Gastrocnemius medialis (tissue), 4 donors: ENCODE measurements around the gene RPS18.

Source experiments
- POLR2A ChIP-seq, 2 donors: fragments of 450-650 bp; IDR thresholded peaks; one replicate each; pipeline ENCODE4 v1.6.1; 2017; ENCODE audit warnings: antibody characterized with exemption in 2 of 2, mild to moderate bottlenecking in 2 of 2, moderate library complexity in 2 of 2
- TF ChIP-seq, protein P1 (sequence below), 5 experiments: fragments of 450-650 bp in 3 of 5; fragments of 200-600 bp in 2 of 5; sonication (generic) in 2 of 5; IDR thresholded peaks in 4 of 5; conservative IDR thresholded peaks in 1 of 5; 1 replicate in 4 of 5; 2 replicates in 1 of 5; pipeline ENCODE4 v1.5.1; 2016 to 2019; ENCODE audit warnings: antibody characterized with exemption in 5 of 5, mild to moderate bottlenecking in 3 of 5, moderate library complexity in 3 of 5

GRCh38 chr6:33313105-33313708 lies 41.3 kb downstream of the RPS18 start:
- no peak for TF ChIP-seq POLR2A (IDR thresholded peaks at IDR 0.05)
- TF ChIP-seq, protein P1, sequence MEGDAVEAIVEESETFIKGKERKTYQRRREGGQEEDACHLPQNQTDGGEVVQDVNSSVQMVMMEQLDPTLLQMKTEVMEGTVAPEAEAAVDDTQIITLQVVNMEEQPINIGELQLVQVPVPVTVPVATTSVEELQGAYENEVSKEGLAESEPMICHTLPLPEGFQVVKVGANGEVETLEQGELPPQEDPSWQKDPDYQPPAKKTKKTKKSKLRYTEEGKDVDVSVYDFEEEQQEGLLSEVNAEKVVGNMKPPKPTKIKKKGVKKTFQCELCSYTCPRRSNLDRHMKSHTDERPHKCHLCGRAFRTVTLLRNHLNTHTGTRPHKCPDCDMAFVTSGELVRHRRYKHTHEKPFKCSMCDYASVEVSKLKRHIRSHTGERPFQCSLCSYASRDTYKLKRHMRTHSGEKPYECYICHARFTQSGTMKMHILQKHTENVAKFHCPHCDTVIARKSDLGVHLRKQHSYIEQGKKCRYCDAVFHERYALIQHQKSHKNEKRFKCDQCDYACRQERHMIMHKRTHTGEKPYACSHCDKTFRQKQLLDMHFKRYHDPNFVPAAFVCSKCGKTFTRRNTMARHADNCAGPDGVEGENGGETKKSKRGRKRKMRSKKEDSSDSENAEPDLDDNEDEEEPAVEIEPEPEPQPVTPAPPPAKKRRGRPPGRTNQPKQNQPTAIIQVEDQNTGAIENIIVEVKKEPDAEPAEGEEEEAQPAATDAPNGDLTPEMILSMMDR (IDR thresholded peaks at IDR 0.05 in 4 of 5, conservative IDR thresholded peaks at IDR 0.05 in 1 of 5): no peak
